ENCODE data around the gene DNM3. TPM values are rescaled to one million over a fixed set of nuclear protein-coding genes. Genes with fewer than 3 reads are reported as not detected.

DNM3 gene
- total and polyA plus RNA-seq, 10 of the 15 experiments (the other 5 are each of a cell fraction or from before 2014, with no cell fraction given), result 0.03 to 1.5 (median 0.08) TPM; not detected in 3

DNA sequence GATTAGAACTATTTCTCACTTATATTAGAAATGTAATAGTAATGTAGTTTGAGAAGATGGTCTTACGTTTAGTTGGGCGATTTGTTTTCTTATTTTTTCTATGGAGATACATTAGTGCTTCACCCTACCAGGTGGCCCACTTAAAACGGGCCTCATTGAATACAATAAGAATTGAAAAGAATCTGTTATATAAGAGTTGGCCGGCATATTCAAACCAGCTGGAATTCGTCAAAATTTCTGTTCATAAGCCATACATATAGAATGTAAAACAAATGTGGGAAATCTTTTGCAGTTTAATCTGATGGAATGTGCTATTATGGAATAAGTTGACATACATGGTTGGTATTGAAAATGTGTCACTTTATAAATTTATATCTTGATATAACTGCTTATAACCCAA is 482.8 kb downstream of the DNM3 start:
- ChIA-PET POLR2A (no interaction called here), SMC1A (ENCODE audit: uncharacterized antibody, unreplicated experiment) (interaction anchor here (0.8 to 1.3 kb wide), 2 partner anchors 16 to 200 kb away, joined by 3 to 4 read pairs; no protein-coding TSS in a partner anchor), RAD21 (ENCODE audit: unreplicated experiment) (no interaction called here), CTCF (interaction anchor here (1.3 kb wide), 1 partner anchor 103 kb away, joined by 4 read pairs; no protein-coding TSS in a partner anchor)
- no peak overlapping the region for H3K27ac ChIP-seq (ENCODE audit: control insufficient read depth, insufficient read depth)
- no peak overlapping the region for H3K4me3 ChIP-seq
- no peak for ATAC-seq
- DNase-seq (ENCODE audit: low read depth, low spot score), result no peak
- no peaks in the 10 kb centered on the region for H3K4me1 ChIP-seq (ENCODE audit: control insufficient read depth, insufficient read depth, low read length)
- WGBS (ENCODE audit: insufficient coverage, insufficient replicate concordance, low lambda C conversion rate, missing lambda C conversion rate), result 56% methylated on average over 5 of the region's 5 CpGs
- FAIRE-seq, result no peak
- peaks cover 2% of the 10 kb centered on the region; the same call in 2 of the 3 replicates for H3K9me3 ChIP-seq (replicated peaks; ENCODE audit: control insufficient read depth, insufficient read depth, low read length)
- H3K27me3 ChIP-seq (replicated peaks in 1 of 2; ENCODE audit: control insufficient read depth in 2 of 2, insufficient read depth in 2 of 2, low read length in 1 of 2), result no peaks in the 10 kb centered on the region
- intact Hi-C loops (cut with micrococcal nuclease; ENCODE audit: unreplicated experiment), result no loop called here
- no peak overlapping the region for H2AFZ ChIP-seq (ENCODE audit: control insufficient read depth, low read depth, low read length)
- in situ Hi-C loops (cut with MboI), result no loop called here
- no peaks in the 10 kb centered on the region for H3K79me2 ChIP-seq (ENCODE audit: control insufficient read depth, insufficient read depth, low read length)
- H3K4me2 ChIP-seq (ENCODE audit: control insufficient read depth, insufficient read depth), result no peak overlapping the region
- no TSS peak for BruUV-seq (replicated peaks)
- no peak overlapping the region for H3K9ac ChIP-seq (ENCODE audit: control insufficient read depth, insufficient read depth, low read length)
- TF ChIP-seq, protein P1, sequence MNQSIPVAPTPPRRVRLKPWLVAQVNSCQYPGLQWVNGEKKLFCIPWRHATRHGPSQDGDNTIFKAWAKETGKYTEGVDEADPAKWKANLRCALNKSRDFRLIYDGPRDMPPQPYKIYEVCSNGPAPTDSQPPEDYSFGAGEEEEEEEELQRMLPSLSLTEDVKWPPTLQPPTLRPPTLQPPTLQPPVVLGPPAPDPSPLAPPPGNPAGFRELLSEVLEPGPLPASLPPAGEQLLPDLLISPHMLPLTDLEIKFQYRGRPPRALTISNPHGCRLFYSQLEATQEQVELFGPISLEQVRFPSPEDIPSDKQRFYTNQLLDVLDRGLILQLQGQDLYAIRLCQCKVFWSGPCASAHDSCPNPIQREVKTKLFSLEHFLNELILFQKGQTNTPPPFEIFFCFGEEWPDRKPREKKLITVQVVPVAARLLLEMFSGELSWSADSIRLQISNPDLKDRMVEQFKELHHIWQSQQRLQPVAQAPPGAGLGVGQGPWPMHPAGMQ (IDR thresholded peaks at IDR 0.05; ENCODE audit: borderline replicate concordance), result no peak
- TF ChIP-seq, protein P2, sequence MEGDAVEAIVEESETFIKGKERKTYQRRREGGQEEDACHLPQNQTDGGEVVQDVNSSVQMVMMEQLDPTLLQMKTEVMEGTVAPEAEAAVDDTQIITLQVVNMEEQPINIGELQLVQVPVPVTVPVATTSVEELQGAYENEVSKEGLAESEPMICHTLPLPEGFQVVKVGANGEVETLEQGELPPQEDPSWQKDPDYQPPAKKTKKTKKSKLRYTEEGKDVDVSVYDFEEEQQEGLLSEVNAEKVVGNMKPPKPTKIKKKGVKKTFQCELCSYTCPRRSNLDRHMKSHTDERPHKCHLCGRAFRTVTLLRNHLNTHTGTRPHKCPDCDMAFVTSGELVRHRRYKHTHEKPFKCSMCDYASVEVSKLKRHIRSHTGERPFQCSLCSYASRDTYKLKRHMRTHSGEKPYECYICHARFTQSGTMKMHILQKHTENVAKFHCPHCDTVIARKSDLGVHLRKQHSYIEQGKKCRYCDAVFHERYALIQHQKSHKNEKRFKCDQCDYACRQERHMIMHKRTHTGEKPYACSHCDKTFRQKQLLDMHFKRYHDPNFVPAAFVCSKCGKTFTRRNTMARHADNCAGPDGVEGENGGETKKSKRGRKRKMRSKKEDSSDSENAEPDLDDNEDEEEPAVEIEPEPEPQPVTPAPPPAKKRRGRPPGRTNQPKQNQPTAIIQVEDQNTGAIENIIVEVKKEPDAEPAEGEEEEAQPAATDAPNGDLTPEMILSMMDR (IDR thresholded peaks at IDR 0.05 in 2 of 3, conservative IDR thresholded peaks at IDR 0.05 in 1 of 3; ENCODE audit: control insufficient read depth in 2 of 3, extremely low read depth in 1 of 3, insufficient read depth in 1 of 3, low read depth in 3 of 3, low read length in 3 of 3), result no peak
- TF ChIP-seq POLR2AphosphoS5 (IDR thresholded peaks at IDR 0.05; ENCODE audit: low read length) (no peak), RBBP5 (conservative IDR thresholded peaks at IDR 0.05) (no peak), SP1 (IDR thresholded peaks at IDR 0.05; ENCODE audit: low read depth, low read length) (no peak), RAD51 (IDR thresholded peaks at IDR 0.05) (no peak), WRNIP1 (IDR thresholded peaks at IDR 0.05; ENCODE audit: borderline replicate concordance, low read depth, low read length) (no peak), SUZ12 (IDR thresholded peaks at IDR 0.05; ENCODE audit: unreplicated experiment) (no peak), POU2F2 (IDR thresholded peaks at IDR 0.05; ENCODE audit: borderline replicate concordance, low read depth, low read length) (no peak), MEF2B (IDR thresholded peaks at IDR 0.05; ENCODE audit: partially characterized antibody, poor library complexity, severe bottlenecking) (no peak)
- H4K20me1 ChIP-seq (ENCODE audit: control insufficient read depth, insufficient read depth), result no peaks in the 10 kb centered on the region
- no peaks in the 10 kb centered on the region for H3K36me3 ChIP-seq (ENCODE audit: control insufficient read depth in 2 of 2, insufficient read depth in 2 of 2, low read length in 1 of 2)

Data from GM12878 (cell line).